ENCODE data around the gene PTCH1. TPM values are rescaled to one million over a fixed set of nuclear protein-coding genes. Genes with fewer than 3 reads are reported as not detected.

PTCH1 gene
- total and polyA plus RNA-seq, 2 donors from 2014 or later: 2.6 to 37.2 TPM

GRCh38 chr9:95497772-95498171 is 19.0 kb downstream of the PTCH1 start:
- Histone ChIP-seq H3K4me1 (ENCODE audit: control insufficient read depth in 2 of 3, insufficient read depth in 2 of 3, low read depth in 1 of 3, low read length in 3 of 3) (peaks cover 5 to 18% (median 11%) of the 10 kb centered on the region in 3 donors), H3K4me3 (ENCODE audit: low read length in 3 of 3) (no peak overlapping the region), H3K36me3 (ENCODE audit: control insufficient read depth in 2 of 3, insufficient read depth in 3 of 3, low read length in 3 of 3) (no peaks in the 10 kb centered on the region), H3K9me3 (ENCODE audit: control insufficient read depth in 2 of 3, insufficient read depth in 1 of 3, low read length in 3 of 3) (no peaks in the 10 kb centered on the region), H3K9ac (ENCODE audit: low read length in 3 of 3) (no peak overlapping the region), H3K27ac (ENCODE audit: low read depth in 2 of 2, low read length in 2 of 2) (no peak overlapping the region), H3K27me3 (ENCODE audit: control insufficient read depth, insufficient read depth, low read length) (no peaks in the 10 kb centered on the region)
- DNase-seq: no peak
- intact Hi-C loops (cut with DNase I): no loop called here
- no peak for TF ChIP-seq CTCF (IDR thresholded peaks at IDR 0.05; ENCODE audit: borderline replicate concordance, extremely low read depth, insufficient read depth)
- no peak for FAIRE-seq

GRCh38 chr9:95496687-95497086 is 20.1 kb downstream of the PTCH1 start:
- Histone ChIP-seq H3K36me3 (ENCODE audit: control insufficient read depth in 2 of 3, insufficient read depth in 3 of 3, low read length in 3 of 3) (no peaks in the 10 kb centered on the region), H3K27ac (ENCODE audit: low read depth in 2 of 2, low read length in 2 of 2) (no peak overlapping the region), H3K4me3 (ENCODE audit: low read length in 3 of 3) (no peak overlapping the region), H3K9ac (ENCODE audit: low read length in 3 of 3) (no peak overlapping the region), H3K4me1 (ENCODE audit: control insufficient read depth in 2 of 3, insufficient read depth in 2 of 3, low read depth in 1 of 3, low read length in 3 of 3) (peaks cover 5 to 14% (median 11%) of the 10 kb centered on the region in 3 donors), H3K27me3 (ENCODE audit: control insufficient read depth, insufficient read depth, low read length) (no peaks in the 10 kb centered on the region), H3K9me3 (ENCODE audit: control insufficient read depth in 2 of 3, insufficient read depth in 1 of 3, low read length in 3 of 3) (no peaks in the 10 kb centered on the region)
- intact Hi-C loops (cut with DNase I): no loop called here
- FAIRE-seq (no peak), DNase-seq (no peak)
- TF ChIP-seq CTCF (IDR thresholded peaks at IDR 0.05; ENCODE audit: borderline replicate concordance, extremely low read depth, insufficient read depth): no peak

- FAIRE-seq (no peak), DNase-seq (peak in 3 of 5 donors; percentile 59 to 63 (median 62))
- H3K27ac ChIP-seq (ENCODE audit: low read depth in 2 of 2, low read length in 2 of 2): no peak overlapping the region
- no peak for TF ChIP-seq CTCF (IDR thresholded peaks at IDR 0.05; ENCODE audit: borderline replicate concordance, extremely low read depth, insufficient read depth)
- no peaks in the 10 kb centered on the region for H3K9me3 ChIP-seq (ENCODE audit: control insufficient read depth in 2 of 3, insufficient read depth in 1 of 3, low read length in 3 of 3)
- H3K9ac ChIP-seq (ENCODE audit: low read length in 3 of 3): no peak overlapping the region
- intact Hi-C loops (cut with DNase I): no loop called here
- peaks cover 5 to 14% (median 11%) of the 10 kb centered on the region in 3 donors for H3K4me1 ChIP-seq (ENCODE audit: control insufficient read depth in 2 of 3, insufficient read depth in 2 of 3, low read depth in 1 of 3, low read length in 3 of 3)
- no peak overlapping the region for H3K4me3 ChIP-seq (ENCODE audit: low read length in 3 of 3)
- no peaks in the 10 kb centered on the region for H3K27me3 ChIP-seq (ENCODE audit: control insufficient read depth, insufficient read depth, low read length)
- H3K36me3 ChIP-seq (ENCODE audit: control insufficient read depth in 2 of 3, insufficient read depth in 3 of 3, low read length in 3 of 3): no peaks in the 10 kb centered on the region
These were observed 20.8 kb downstream of the PTCH1 start for GRCh38 chr9:95495961-95496360.

- H3K9ac ChIP-seq (ENCODE audit: low read length in 3 of 3): no peak overlapping the region
- peaks cover 5 to 14% (median 11%) of the 10 kb centered on the region in 3 donors for H3K4me1 ChIP-seq (ENCODE audit: control insufficient read depth in 2 of 3, insufficient read depth in 2 of 3, low read depth in 1 of 3, low read length in 3 of 3)
- DNase-seq: no peak
- H3K36me3 ChIP-seq (ENCODE audit: control insufficient read depth in 2 of 3, insufficient read depth in 3 of 3, low read length in 3 of 3): no peaks in the 10 kb centered on the region
- H3K4me3 ChIP-seq (ENCODE audit: low read length in 3 of 3): no peak overlapping the region
- intact Hi-C loops (cut with DNase I): no loop called here
- H3K9me3 ChIP-seq (ENCODE audit: control insufficient read depth in 2 of 3, insufficient read depth in 1 of 3, low read length in 3 of 3): no peaks in the 10 kb centered on the region
- no peaks in the 10 kb centered on the region for H3K27me3 ChIP-seq (ENCODE audit: control insufficient read depth, insufficient read depth, low read length)
- no peak for FAIRE-seq
- H3K27ac ChIP-seq (ENCODE audit: low read depth in 2 of 2, low read length in 2 of 2): no peak overlapping the region
- no peak for TF ChIP-seq CTCF (IDR thresholded peaks at IDR 0.05; ENCODE audit: borderline replicate concordance, extremely low read depth, insufficient read depth)
These were observed 21.2 kb downstream of the PTCH1 start for GRCh38 chr9:95495529-95495928.

All from kidney (tissue), 14 donors.